ENCODE data around the gene PWWP2B. TPM values are rescaled to one million over a fixed set of nuclear protein-coding genes. Genes with fewer than 3 reads are reported as not detected.

PWWP2B gene
- polyA plus RNA-seq, 1 experiment: 1.1 TPM

- Histone ChIP-seq H3K27me3 (ENCODE audit: control insufficient read depth, insufficient read depth, low read length) (no peaks in the 10 kb centered on the region), H3K4me3 (ENCODE audit: low read depth, low read length) (peak overlapping the region; percentile 52), H3K9me3 (ENCODE audit: control insufficient read depth, insufficient read depth, low read length) (no peaks in the 10 kb centered on the region; the same call in 1 of the 2 replicates), H3K27ac (ENCODE audit: low read depth, low read length) (no peak overlapping the region)
- no peak for DNase-seq (ENCODE audit: low read depth, low spot score)
- TF ChIP-seq CTCF (IDR thresholded peaks at IDR 0.05; ENCODE audit: low read depth, low read length): no peak
- ChIA-PET POLR2A (interaction anchor here (1.0 kb wide), 1 partner anchor 22 kb away, joined by 3 read pairs; no protein-coding TSS in a partner anchor), CTCF (no interaction called here)
These were observed 435 bp upstream of the PWWP2B start for GRCh38 chr10:132396494-132397035.

- CTCF ChIA-PET: interaction anchor here (1.2 kb wide), 1 partner anchor 8 kb away, joined by 4 read pairs; no protein-coding TSS in a partner anchor
- Histone ChIP-seq H3K9me3 (ENCODE audit: control insufficient read depth, insufficient read depth, low read length) (no peaks in the 10 kb centered on the region; the same call in 1 of the 2 replicates), H3K27me3 (ENCODE audit: control insufficient read depth, insufficient read depth, low read length) (no peaks in the 10 kb centered on the region), H3K4me3 (ENCODE audit: low read depth, low read length) (peak overlapping the region; percentile 75), H3K27ac (ENCODE audit: low read depth, low read length) (peak overlapping the region; percentile 31)
- POLR2A ChIA-PET: no interaction called here
- DNase-seq (ENCODE audit: low read depth, low spot score): no peak
- TF ChIP-seq CTCF (IDR thresholded peaks at IDR 0.05; ENCODE audit: low read depth, low read length): no peak
These were observed 918 bp downstream of the PWWP2B start for GRCh38 chr10:132397671-132398565.

DNA sequence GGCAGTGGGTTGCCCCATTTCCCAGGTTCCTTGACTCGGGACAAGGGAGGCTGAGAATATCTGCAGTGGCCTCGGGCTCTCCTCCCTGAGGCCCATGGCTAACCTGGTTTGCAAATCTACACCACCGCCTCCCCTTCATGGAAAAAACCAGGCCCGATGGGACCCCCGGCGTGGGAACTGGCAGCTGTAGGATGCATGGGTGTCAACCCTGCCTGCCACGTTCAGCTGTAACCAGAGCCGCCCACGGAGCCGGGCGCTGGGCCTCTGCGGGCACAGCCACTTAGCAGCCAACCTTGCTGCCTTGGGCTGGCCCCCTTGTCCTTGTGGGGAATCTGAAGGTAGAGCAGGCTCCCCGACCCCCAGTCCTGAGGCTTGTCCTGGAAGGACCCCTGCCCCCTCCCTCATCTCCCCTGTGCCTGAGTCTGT, 1.6 kb downstream of the PWWP2B start:
- H3K27me3 ChIP-seq (ENCODE audit: control insufficient read depth, insufficient read depth, low read length): no peaks in the 10 kb centered on the region
- peak overlapping the region; percentile 75 for H3K4me3 ChIP-seq (ENCODE audit: low read depth, low read length)
- CTCF ChIA-PET: no interaction called here
- no peak for TF ChIP-seq CTCF (IDR thresholded peaks at IDR 0.05; ENCODE audit: low read depth, low read length)
- H3K9me3 ChIP-seq (ENCODE audit: control insufficient read depth, insufficient read depth, low read length): no peaks in the 10 kb centered on the region; the same call in 1 of the 2 replicates
- POLR2A ChIA-PET: no interaction called here
- H3K27ac ChIP-seq (ENCODE audit: low read depth, low read length): no peak overlapping the region
- DNase-seq (ENCODE audit: low read depth, low spot score): no peak

- Histone ChIP-seq H3K27me3 (ENCODE audit: control insufficient read depth, insufficient read depth, low read length) (no peaks in the 10 kb centered on the region), H3K9me3 (ENCODE audit: control insufficient read depth, insufficient read depth, low read length) (no peaks in the 10 kb centered on the region; the same call in 1 of the 2 replicates), H3K27ac (ENCODE audit: low read depth, low read length) (no peak overlapping the region), H3K4me3 (ENCODE audit: low read depth, low read length) (no peak overlapping the region)
- ChIA-PET CTCF (interaction anchor here (0.6 kb wide), 1 partner anchor 26 kb away, joined by 3 read pairs; no protein-coding TSS in a partner anchor), POLR2A (no interaction called here)
- no peak for DNase-seq (ENCODE audit: low read depth, low spot score)
- TF ChIP-seq CTCF (IDR thresholded peaks at IDR 0.05; ENCODE audit: low read depth, low read length): no peak
These were observed 2.4 kb downstream of the PWWP2B start for GRCh38 chr10:132399117-132400035.
